Right renal cortex interstitium (tissue), 3 donors: ENCODE data around the gene GNG7. TPM values are rescaled to one million over a fixed set of nuclear protein-coding genes. Genes with fewer than 3 reads are reported as not detected.
"Not testable (repeated sequence)": the region's sequence is repeated elsewhere in the genome, so short reads cannot be mapped to it uniquely, and the experiment has no call there.

ENCODE experiments used
- DNase-seq, 3 donors: peaks; one replicate each; pipeline ENCODE4 v3.0.0-alpha.2; 2013; ENCODE audit warnings: low read depth in 3 of 3, low spot score in 2 of 3
- polyA plus RNA-seq, 3 donors: library from polyadenylated mRNA; unstranded; fragments of 120-200 nt; gene quantifications; one replicate each; pipeline ENCODE4 v1.2.1, GENCODE V29; 2013; ENCODE audit not compliant: insufficient read length in 3 of 3

GNG7 gene
- polyA plus RNA-seq, 3 donors = 4.9 to 5.2 (median 5.0) TPM

GRCh38 chr19:2495651-2496316, 206.7 kb downstream of the GNG7 start:
- no peak for DNase-seq

GRCh38 chr19:2495130-2495641, 207.3 kb downstream of the GNG7 start:
- no peak for DNase-seq

GRCh38 chr19:2494447-2495129, 207.9 kb downstream of the GNG7 start:
- DNase-seq = no peak

DNA sequence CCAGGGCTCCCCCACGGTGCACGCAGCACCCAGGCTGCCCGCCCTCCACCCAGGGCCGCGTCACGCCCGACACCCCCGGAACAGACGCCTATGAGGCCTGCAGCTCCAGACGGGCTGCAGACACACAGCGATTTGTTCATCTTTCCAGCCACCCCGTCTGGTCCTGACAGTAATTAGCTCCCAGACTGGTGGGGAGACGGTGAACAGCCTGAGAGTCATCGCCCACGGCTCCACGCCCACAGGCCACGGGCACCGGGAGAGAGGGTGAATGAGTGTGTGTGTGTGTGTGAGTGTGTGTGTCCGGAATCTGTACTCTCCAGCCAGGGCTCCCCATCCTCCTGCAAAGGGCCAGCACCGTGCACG, 208.4 kb downstream of the GNG7 start:
- no peak for DNase-seq

DNA sequence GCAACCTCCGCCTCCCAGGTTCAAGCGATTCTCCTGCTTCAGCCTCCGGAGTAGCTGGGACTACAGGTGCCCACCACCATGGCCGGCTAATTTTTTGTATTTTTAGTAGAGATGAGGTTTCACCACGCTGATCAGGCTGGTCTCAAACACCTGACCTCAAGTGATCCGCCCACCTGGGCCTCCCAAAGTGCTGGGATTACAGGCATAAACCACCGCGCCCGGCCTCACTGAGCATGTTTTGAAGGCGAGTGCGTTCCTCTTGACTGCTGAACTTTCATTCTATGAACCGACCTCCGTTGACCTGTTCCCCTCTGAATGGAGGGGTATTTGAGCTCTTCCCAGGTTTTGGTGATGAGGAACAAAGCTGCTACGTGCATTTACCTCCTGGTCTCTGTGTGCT, 209.0 kb downstream of the GNG7 start:
- not testable (repeated sequence) for DNase-seq

- DNase-seq = no peak
Measured at GRCh38 chr19:2492870-2493269, 209.6 kb downstream of the GNG7 start.

- DNase-seq = no peak
Measured at GRCh38 chr19:2491130-2491801, 211.2 kb downstream of the GNG7 start.

DNA sequence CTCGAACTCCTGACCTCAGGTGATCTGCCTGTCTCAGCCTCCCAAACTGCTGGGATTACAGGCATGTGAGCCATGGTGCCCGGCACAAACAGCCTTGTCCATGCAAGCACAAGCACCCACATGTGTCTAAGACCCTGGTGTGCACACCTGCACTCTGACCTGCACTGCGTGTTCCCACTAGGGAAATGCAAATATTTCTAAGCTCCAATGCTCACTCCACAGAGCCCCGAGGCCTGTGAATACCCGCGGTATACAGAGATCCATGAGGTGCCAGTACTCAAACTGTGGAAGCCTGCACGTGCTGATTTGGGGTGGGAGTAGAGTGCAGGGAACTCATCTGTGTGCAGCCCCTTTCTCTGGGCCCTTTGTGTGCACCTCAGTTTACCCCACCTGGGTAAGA, 211.8 kb downstream of the GNG7 start:
- no peak for DNase-seq

DNA sequence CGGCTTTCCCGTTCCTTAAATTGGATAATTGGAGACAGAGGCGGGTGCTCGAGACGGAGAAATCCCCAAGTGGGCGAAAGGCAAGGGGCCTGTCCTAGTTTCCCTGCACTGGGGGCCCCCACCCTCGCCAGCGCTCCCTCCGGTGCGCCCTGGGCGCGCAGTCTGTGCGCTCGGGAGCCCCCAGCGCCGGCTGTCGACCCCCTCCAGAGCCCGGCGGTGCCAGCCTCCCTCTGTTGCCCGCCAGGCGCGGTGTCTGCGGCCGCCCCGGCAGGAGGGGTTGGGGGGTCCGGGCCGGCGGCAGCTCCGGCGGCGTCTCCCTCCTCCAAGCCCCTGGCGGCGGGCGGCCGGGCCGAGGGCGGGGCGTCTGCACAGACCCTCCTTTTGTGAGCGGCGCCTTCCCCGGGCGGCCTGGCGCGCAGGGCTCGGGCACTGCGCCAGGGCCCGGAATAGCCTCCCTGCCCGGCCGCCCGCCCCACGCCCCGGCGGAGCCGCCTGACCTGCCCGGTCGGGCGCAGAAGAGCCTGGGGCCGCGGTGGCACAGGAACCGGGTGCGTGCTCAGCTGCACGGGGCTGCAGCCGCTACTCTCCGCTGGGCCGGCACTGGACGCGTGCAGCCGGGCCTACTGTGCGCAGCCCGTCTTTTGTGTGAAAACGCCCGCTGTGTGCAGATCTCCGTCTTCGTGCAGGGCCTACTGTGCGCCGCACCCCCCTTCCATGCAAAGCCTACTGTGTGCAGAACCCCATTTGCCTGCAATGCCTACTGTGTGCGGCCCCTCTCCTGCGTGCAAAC, 213.4 kb downstream of the GNG7 start:
- no peak for DNase-seq

- no peak for DNase-seq
Measured at GRCh38 chr19:2488405-2488941, 214.0 kb downstream of the GNG7 start.

DNA sequence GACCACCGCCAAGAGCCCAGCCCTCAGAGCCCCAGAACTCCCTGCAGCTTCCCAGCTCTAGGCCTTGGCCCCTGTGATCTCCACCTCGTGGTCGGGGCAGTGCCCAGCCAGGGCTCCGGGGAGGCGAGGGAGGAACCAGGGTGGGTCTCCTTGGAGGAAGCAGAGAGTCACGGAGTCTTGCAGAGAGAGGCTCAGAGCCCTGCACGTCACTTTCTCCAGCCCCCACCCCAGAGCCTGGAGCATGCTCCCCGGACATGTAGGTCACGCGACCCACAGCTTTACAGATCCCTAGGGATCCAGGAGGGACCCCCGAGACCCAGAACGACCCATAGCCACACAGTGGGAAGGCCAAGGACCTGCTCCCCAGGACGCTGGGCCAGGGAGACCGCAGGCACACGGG, 214.7 kb downstream of the GNG7 start:
- DNase-seq = no peak

GRCh38 chr19:2487090-2487489, 215.4 kb downstream of the GNG7 start:
- no peak for DNase-seq

- DNase-seq = no peak
Measured at GRCh38 chr19:2485428-2485827, 217.1 kb downstream of the GNG7 start.

- DNase-seq = no peak
Measured at GRCh38 chr19:2484178-2484937, 218.1 kb downstream of the GNG7 start.

GRCh38 chr19:2483484-2484151, 218.9 kb downstream of the GNG7 start:
- DNase-seq = no peak

GRCh38 chr19:2483084-2483483, 219.4 kb downstream of the GNG7 start:
- DNase-seq = no peak

- DNase-seq = no peak
Measured at GRCh38 chr19:2482354-2483038, 220.0 kb downstream of the GNG7 start.

DNA sequence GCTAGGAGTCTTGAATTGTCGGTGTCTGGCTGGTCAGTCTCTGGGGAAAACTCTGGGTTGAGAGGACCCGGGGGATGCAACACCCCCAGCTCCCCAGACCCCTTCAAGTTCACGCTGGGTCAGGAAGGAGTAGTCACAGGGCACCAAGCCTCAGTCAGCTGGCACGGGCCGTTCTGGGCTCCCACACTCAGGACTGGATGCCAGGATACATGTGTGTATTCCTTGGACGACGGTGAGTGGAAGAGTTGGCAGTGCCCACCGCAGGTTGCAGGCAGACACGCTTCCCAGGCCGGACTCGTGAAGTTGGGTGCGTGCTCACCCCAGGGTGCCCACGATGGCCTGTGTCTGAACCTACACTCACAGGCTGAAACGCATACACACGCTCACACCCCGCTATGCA, 221.0 kb downstream of the GNG7 start:
- DNase-seq = no peak
